Stimulated activated CD4-positive, alpha-beta T cell treated with anti-CD3 and anti-CD28 coated beads, Interleukin-2, amount 100 ng/mL, for 24 hours (primary cell): ENCODE measurements around the gene TBC1D22A.
"Not testable (repeated sequence)": the region's sequence is repeated elsewhere in the genome, so short reads cannot be mapped to it uniquely, and the experiment has no call there.

Experiments
- DNase-seq, 2 donors: peaks; one replicate each; pipeline ENCODE4 v3.0.0-alpha.2; 2020

The TBC1D22A gene

GRCh38 chr22:47129902-47130635, 367.6 kb downstream of the TBC1D22A start:
- peak in 1 of 2 donors; percentile 27 for DNase-seq

- DNase-seq: no peak
These were observed 368.6 kb downstream of the TBC1D22A start for GRCh38 chr22:47130883-47131631.

GRCh38 chr22:47131632-47132427, 369.4 kb downstream of the TBC1D22A start:
- DNase-seq: no peak

GRCh38 chr22:47132428-47132825, 370.0 kb downstream of the TBC1D22A start:
- no peak for DNase-seq

GRCh38 chr22:47133061-47133969, 370.9 kb downstream of the TBC1D22A start:
- DNase-seq: no peak

- DNase-seq: no peak
These were observed 371.8 kb downstream of the TBC1D22A start for GRCh38 chr22:47134222-47134621.

- no peak for DNase-seq
These were observed 372.9 kb downstream of the TBC1D22A start for GRCh38 chr22:47135338-47135737.

GRCh38 chr22:47136050-47136449, 373.6 kb downstream of the TBC1D22A start:
- no peak for DNase-seq

GRCh38 chr22:47136671-47137070, 374.2 kb downstream of the TBC1D22A start:
- DNase-seq: no peak

GRCh38 chr22:47139013-47139789, 376.8 kb downstream of the TBC1D22A start:
- no peak for DNase-seq

- DNase-seq: no peak
These were observed 377.3 kb downstream of the TBC1D22A start for GRCh38 chr22:47139790-47140119.

GRCh38 chr22:47140975-47141374, 378.5 kb downstream of the TBC1D22A start:
- not testable (repeated sequence) for DNase-seq

- no peak for DNase-seq
These were observed 380.1 kb downstream of the TBC1D22A start for GRCh38 chr22:47142427-47143046.

- no peak for DNase-seq
These were observed 380.9 kb downstream of the TBC1D22A start for GRCh38 chr22:47143249-47143938.

- no peak for DNase-seq
These were observed 381.8 kb downstream of the TBC1D22A start for GRCh38 chr22:47144076-47144765.

GRCh38 chr22:47144791-47145425, 382.5 kb downstream of the TBC1D22A start:
- DNase-seq: no peak

- no peak for DNase-seq
These were observed 383.4 kb downstream of the TBC1D22A start for GRCh38 chr22:47145883-47146282.

GRCh38 chr22:47146391-47146790, 383.9 kb downstream of the TBC1D22A start:
- no peak for DNase-seq

GRCh38 chr22:47146941-47147340, 384.5 kb downstream of the TBC1D22A start:
- no peak for DNase-seq
